ENCODE data around the gene ITGBL1. TPM values are rescaled to one million over a fixed set of nuclear protein-coding genes. Genes with fewer than 3 reads are reported as not detected.

ITGBL1 gene
- total RNA-seq, 3 donors from 2014 or later (not counting 1 experiment from before 2014, with no cell fraction given) = not detected

DNA sequence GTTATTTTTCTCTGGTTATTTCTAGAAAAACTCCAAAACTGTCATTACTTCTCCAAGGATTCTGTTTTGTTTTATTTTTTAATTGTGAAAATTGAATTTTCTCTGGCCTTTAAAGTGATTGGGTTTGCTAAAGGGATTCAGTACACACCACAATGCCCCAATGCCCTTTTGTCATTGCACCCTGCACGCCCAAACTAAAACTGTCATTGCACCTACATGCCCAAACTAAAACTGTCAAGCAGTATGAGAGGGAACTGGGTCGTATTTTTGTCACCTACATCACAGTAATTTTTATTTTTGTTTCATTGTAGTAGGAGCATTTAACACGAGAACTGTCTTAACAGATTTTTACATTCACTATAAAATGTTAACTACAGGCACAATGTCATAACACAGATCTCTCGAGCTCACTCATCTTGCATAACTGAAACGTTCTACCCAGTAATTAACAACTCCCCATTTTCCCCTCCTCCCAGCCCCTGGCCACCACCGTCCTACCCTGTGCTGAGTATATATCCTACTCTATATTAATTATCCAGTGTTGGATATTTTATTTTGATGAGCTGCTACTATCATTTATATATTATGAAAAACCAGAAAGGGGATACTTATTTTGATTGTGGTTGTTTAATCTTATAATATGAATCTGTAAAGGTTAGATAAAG is 43.4 kb upstream of the ITGBL1 start:
- H3K36me3 Mint-ChIP-seq = no peaks in the 10 kb centered on the region
- H3K27ac Mint-ChIP-seq = no peak overlapping the region
- no peak overlapping the region for H3K4me3 ChIP-seq (ENCODE audit: low read length)
- no peaks in the 10 kb centered on the region for H3K9me3 ChIP-seq (ENCODE audit: control insufficient read depth, insufficient read depth, low read length)
- intact Hi-C loops (cut with micrococcal nuclease) = no loop called here
- no peaks in the 10 kb centered on the region for H3K36me3 ChIP-seq (ENCODE audit: control insufficient read depth, insufficient read depth, low read length)
- no peak overlapping the region for H3K27ac ChIP-seq (ENCODE audit: low read length)
- TF ChIP-seq, protein P1, sequence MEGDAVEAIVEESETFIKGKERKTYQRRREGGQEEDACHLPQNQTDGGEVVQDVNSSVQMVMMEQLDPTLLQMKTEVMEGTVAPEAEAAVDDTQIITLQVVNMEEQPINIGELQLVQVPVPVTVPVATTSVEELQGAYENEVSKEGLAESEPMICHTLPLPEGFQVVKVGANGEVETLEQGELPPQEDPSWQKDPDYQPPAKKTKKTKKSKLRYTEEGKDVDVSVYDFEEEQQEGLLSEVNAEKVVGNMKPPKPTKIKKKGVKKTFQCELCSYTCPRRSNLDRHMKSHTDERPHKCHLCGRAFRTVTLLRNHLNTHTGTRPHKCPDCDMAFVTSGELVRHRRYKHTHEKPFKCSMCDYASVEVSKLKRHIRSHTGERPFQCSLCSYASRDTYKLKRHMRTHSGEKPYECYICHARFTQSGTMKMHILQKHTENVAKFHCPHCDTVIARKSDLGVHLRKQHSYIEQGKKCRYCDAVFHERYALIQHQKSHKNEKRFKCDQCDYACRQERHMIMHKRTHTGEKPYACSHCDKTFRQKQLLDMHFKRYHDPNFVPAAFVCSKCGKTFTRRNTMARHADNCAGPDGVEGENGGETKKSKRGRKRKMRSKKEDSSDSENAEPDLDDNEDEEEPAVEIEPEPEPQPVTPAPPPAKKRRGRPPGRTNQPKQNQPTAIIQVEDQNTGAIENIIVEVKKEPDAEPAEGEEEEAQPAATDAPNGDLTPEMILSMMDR (IDR thresholded peaks at IDR 0.05) = no peak
- peaks cover 7 to 10% of the 10 kb centered on the region in 2 donors for H3K9me3 Mint-ChIP-seq
- WGBS (ENCODE audit: insufficient coverage) = 73% methylated on average over 3 of the region's 6 CpGs
- ATAC-seq (no peak), DNase-seq (no peak)
- H3K27me3 Mint-ChIP-seq (ENCODE audit: low read depth in 2 of 2) = peaks cover 0 to 6% of the 10 kb centered on the region in 2 donors
- no peaks in the 10 kb centered on the region for H3K27me3 ChIP-seq (ENCODE audit: control insufficient read depth, insufficient read depth, low read length)
- H3K4me1 Mint-ChIP-seq = no peaks in the 10 kb centered on the region
- H3K4me3 Mint-ChIP-seq = no peak overlapping the region
- no peaks in the 10 kb centered on the region for H3K4me1 ChIP-seq (ENCODE audit: control insufficient read depth, insufficient read depth, low read length)

DNA sequence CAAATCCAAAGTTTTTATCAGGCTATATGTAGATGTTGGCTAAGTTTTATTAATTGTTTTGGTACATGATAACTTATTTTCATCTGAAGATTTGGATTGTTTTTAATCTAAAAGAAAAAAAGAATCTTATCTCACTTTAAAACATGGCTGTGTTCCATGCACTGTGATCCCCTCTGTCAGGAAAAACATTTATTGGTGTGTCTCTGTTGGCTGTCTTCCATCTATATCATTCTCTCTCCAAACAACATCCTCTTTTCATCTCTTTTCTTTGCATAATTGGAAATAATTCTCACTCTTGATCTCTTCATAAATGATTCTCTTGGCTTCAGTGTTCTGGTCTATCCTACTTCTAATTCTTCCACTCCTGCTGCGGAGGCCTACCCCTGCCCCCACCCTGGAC is 40.4 kb upstream of the ITGBL1 start:
- Mint-ChIP-seq H3K4me1 (no peaks in the 10 kb centered on the region), H3K27me3 (ENCODE audit: low read depth in 2 of 2) (peaks cover 14 to 17% of the 10 kb centered on the region in 2 donors), H3K36me3 (no peaks in the 10 kb centered on the region), H3K9me3 (peaks cover 2 to 5% of the 10 kb centered on the region in 2 donors), H3K4me3 (no peak overlapping the region), H3K27ac (no peak overlapping the region)
- DNase-seq (no peak), ATAC-seq (no peak)
- no peaks in the 10 kb centered on the region for H3K36me3 ChIP-seq (ENCODE audit: control insufficient read depth, insufficient read depth, low read length)
- WGBS (ENCODE audit: insufficient coverage) = 86% methylated on average over 1 of the region's 1 CpG
- TF ChIP-seq, protein P1 (IDR thresholded peaks at IDR 0.05) = no peak
- intact Hi-C loops (cut with micrococcal nuclease) = no loop called here
- peaks cover 11% of the 10 kb centered on the region for H3K27me3 ChIP-seq (ENCODE audit: control insufficient read depth, insufficient read depth, low read length)
- H3K4me3 ChIP-seq (ENCODE audit: low read length) = no peak overlapping the region
- H3K27ac ChIP-seq (ENCODE audit: low read length) = no peak overlapping the region
- H3K9me3 ChIP-seq (ENCODE audit: control insufficient read depth, insufficient read depth, low read length) = no peaks in the 10 kb centered on the region
- no peaks in the 10 kb centered on the region for H3K4me1 ChIP-seq (ENCODE audit: control insufficient read depth, insufficient read depth, low read length)

DNA sequence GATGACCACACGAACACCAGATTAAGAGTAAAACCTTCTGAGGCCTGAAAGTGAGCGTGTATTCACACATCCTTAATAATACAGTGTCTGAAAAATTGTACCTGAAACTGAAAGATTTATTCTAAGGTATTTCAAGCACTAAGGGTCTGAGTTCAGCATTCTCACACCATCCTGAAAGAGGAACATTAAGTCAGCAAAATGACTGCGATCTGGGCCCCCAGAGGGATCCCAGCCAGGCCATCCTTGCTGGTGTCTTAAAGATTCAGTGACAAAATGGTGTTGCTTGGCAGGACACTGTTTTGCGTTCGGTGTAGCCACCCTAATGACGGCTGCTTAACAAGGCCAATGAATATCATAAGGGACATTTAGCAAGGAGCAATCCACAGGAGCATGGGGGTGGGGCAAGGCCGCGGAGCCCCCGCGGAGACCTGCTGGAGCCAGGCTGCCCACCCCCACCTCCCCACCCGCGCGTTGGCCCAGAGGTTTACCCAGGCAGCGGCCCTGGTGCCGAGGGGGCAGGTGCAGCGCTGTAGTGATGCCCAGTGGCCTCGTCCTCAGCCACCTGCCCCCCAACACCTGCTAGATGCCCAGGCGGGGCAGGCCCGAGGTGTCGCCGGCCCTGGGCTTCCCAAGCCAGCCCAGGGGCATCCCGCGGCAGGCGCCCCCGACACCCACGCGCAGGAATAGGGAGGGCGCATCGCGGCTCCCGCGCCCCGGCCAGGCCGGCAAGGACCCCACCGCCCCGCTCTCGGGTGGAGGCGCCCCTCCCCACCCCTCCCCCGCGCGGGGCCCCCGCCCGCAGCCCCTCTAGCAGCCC is 36.9 kb upstream of the ITGBL1 start:
- ATAC-seq = no peak

More for the DNA sequence above, 36.9 kb upstream of the ITGBL1 start:
- H3K4me3 Mint-ChIP-seq = no peak overlapping the region
- Histone ChIP-seq H3K36me3 (ENCODE audit: control insufficient read depth, insufficient read depth, low read length) (no peaks in the 10 kb centered on the region), H3K27ac (ENCODE audit: low read length) (no peak overlapping the region), H3K4me1 (ENCODE audit: control insufficient read depth, insufficient read depth, low read length) (no peaks in the 10 kb centered on the region), H3K27me3 (ENCODE audit: control insufficient read depth, insufficient read depth, low read length) (peaks cover 14% of the 10 kb centered on the region), H3K9me3 (ENCODE audit: control insufficient read depth, insufficient read depth, low read length) (no peaks in the 10 kb centered on the region), H3K4me3 (ENCODE audit: low read length) (no peak overlapping the region)
- TF ChIP-seq, protein P1 (IDR thresholded peaks at IDR 0.05) = no peak
- intact Hi-C loops (cut with micrococcal nuclease) = no loop called here
- peaks cover 25 to 27% of the 10 kb centered on the region in 2 donors for H3K27me3 Mint-ChIP-seq (ENCODE audit: low read depth in 2 of 2)
- DNase-seq = no peak
- H3K36me3 Mint-ChIP-seq = no peaks in the 10 kb centered on the region
- H3K27ac Mint-ChIP-seq = no peak overlapping the region
- no peaks in the 10 kb centered on the region for H3K4me1 Mint-ChIP-seq
- WGBS (ENCODE audit: insufficient coverage) = 14% methylated on average over 38 of the region's 43 CpGs
- peaks cover 3% of the 10 kb centered on the region in 2 donors for H3K9me3 Mint-ChIP-seq
